ENCODE measurements around the gene LRRC2.
"Not testable (repeated sequence)": the region's sequence is repeated elsewhere in the genome, so short reads cannot be mapped to it uniquely, and the experiment has no call there.

The LRRC2 gene

DNA sequence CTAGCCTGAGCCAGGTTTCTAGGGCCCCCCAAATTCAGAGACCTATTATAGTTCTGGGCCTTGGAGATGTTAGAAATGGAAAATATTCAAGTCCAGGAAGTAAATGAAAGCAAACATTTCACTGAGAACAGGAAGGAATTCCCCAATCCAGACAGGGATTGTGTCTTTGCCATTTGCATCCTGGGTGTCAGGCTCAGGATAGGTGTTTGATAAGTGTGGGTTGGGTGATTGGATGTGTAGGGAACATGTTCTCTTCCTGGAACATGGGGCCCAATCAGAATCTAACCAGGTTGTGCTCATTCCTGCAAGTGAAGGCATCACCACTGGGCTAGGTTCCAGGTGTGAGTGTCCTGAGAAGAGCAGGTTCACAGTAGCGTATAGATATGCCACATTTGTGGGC, 14.6 kb upstream of the LRRC2 start:
- no peak for DNase-seq

DNA sequence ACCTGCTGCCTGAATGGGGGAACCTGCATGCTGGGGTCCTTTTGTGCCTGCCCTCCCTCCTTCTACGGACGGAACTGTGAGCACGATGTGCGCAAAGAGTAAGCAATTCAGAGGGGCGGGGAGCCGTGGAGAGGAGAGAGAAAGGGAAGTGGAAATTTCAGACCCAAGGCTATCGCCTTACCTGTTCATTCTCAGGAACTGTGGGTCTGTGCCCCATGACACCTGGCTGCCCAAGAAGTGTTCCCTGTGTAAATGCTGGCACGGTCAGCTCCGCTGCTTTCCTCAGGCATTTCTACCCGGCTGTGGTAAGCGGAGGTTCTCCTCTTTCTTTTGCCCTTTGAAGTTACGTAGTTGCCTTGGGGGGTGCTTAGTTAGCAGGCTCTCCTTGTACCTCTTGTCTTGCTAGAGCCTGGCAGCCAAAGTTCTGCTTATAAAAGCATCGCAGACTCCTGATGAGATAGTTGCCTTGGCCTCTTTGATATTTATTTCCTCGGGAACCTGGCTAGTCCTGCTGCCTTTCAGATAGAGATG, 13.7 kb upstream of the LRRC2 start:
- no peak for DNase-seq

DNA sequence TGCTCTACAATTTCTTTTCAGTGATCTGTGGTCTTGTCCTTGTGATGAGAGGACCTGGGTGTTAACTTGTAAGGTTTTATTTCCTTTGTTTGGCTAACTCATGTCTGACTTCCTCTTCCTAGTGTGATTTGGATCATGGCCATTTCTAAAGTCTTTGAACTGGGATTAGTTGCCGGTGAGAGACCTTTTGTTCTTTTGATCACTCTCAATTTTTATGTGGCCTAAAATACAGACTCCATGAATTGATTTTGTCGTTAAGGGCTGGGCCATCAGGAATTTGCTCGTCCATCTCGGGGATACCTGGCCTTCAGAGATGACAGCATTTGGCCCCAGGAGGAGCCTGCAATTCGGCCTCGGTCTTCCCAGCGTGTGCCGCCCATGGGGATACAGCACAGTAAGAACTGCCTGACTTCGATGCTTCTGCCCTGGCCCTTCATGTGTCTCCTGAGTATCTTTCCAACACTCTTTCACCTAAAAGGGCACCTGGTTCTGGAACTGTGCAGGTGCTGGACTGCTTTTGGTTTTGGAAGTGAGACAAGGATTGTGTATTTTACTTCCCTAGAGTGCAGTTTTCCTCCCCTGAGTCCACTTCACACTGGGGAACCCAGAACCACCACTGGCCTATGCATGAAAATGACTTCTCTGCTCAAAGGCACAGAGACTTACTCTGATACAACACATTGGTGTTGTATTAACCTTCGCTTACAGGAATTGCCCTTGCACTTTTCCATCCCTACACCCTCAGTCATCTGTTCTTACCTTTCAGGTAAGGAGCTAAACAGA, 13.1 kb upstream of the LRRC2 start:
- DNase-seq: no peak

DNA sequence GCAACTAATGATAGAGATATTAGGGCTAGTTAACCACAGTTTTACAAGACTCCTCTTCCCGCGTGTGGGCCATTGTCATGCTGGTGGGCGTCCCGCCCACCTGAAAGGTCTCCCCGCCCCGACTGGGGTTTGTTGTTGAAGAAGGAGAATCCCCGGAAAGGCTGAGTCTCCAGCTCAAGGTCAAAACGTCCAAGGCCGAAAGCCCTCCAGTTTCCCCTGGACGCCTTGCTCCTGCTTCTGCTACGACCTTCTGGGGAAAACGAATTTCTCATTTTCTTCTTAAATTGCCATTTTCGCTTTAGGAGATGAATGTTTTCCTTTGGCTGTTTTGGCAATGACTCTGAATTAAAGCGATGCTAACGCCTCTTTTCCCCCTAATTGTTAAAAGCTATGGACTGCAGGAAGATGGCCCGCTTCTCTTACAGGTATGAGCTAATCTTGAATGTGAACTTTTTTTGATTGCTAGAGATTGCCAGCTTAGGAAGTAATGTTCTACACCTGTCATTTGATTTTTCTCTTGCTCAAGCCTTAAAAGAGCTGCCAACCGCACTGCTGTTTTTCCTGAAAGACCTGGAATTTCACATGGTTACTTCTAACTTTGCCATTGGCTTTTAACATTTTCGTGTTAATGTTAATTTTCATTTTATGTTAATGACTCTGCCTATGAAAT, 11.6 kb upstream of the LRRC2 start:
- DNase-seq: not testable (repeated sequence)

DNA sequence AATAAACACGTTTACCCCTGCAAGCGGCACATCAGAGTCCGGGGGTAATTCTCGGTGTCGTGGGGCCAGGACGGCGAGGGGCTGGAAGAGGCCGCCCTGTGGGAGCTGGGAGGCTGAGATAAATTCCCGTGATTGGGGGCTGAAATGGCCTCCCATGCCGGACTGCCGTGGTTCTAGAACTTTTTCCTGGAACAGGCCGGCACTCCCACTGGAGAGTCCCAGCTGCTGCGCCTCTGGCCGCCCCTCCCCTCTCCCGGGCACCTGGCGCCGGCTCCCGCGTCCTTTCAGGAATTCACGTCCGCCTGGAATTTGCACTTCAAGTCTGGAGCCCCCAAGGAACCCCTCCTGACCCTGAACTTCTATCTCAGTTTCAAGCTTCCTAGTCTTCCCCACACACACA, 10.8 kb upstream of the LRRC2 start:
- no peak for DNase-seq

DNA sequence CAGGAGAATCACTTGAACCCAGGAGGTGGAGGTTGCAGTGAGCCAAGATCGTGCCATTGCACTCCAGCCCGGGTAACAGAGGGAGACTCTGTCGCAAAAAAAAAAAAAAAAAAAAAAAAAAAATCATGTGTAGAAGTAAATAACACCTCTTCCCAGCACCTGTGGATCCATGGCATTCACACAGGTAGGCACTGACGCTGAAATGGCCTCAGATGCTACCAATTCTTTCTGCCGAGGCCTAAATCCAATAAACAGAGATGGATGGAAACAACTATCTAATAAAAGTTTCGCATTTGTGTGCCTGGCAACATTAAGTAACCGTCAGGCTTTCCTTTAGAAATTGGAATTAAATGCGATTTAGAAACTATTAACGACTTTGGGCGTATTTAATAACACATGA, 10.3 kb upstream of the LRRC2 start:
- no peak for DNase-seq

DNA sequence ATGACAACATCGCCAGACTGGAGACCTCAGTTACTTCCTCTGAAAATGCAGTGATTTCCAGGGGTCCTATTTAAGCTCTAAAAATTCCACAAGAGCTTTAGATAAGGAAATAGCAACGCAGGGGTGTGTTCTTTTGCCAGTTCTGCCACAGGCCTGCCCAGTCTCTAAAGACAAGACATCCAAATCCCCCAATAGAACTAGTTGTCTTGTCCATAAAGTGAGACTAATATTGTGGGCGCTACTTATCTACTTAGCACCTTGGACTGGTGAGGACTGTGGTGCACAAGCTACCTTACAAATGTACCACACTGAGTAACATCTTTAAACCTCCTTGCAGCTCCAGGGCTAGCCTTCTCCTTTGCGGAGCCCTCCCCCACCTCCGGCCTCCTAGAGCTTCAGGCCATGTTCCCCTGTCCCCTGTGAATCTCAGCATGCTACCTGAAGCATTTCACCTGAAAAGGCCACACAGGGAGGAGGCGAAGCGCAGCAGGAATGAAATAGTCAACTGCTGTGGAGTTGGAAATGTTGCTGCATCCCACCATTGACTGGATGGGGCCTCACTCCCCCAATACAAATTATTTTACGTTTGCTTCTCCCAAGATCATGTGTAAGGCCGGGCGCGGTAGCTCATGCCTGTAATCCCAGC, 9.6 kb upstream of the LRRC2 start:
- no peak for DNase-seq

DNA sequence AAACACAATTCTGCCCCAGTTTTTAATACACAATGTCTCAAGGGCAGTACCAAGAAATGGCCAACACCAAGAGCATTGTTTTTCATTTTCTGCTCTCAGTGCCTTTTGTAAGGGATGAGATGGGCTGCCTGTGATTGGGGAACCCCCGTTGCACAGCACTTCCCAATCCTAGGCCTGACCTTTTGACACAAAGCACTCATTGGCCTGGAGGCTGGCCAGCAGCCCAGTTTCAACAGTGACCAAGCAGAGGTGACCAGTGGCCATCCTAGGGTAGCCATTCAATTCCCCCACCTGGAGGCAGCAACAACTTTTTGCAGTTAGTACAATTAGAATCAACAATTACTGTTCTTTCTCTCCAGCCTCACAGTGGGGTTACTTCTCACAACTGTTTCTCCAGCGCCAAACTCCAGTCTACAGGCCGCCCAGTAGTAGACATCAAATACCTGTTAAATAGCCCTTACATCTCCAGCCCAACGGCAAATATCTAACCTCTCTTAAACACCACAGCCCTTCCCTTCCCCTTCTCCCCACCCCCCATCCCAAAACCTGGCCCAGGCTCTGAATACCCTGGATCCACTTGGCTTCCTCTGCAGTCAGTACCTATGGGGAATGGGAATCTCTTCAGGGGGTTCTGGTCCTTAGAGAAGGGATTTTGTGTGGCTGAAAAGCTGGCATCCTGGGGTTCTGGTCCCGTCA, 8.9 kb upstream of the LRRC2 start:
- DNase-seq: no peak

DNA sequence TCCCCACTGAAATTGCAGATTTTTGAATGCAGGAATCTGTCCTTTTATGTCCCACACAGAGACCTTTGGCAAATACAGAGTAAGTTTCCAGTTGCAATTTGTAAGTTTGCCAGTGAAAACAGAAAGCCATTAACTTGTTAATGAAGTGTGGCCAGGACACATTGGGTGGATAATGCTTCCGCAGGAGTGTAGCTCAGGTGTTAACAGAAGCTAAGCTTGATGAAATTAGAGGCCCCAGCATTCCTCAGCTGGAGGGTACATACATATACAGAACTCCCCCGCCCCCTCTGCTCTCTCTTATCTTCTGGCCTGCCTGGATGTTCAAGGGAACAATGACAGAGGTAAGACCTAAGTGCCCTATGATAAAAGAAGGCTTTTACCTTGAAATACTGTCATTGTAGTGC, 8.1 kb upstream of the LRRC2 start:
- no peak for DNase-seq

DNA sequence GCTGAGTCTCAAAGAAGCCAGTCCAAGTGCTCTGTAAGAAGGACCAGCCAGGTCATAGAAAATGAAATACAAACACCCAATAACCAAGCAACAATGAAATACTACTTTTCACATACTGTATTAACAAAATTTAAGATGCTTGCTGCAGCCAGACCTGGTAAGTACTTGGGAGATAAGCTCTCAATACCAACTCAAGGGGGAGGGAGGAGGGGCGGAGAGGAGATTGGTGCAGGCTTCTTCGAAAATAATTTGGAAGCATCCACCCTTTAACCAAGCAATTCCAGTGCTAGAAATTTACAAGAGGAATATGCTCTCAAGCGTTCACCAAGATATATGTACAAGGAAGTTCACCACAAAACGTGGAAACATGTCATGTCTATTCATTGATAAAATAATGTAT, 7.6 kb upstream of the LRRC2 start:
- no peak for DNase-seq

DNA sequence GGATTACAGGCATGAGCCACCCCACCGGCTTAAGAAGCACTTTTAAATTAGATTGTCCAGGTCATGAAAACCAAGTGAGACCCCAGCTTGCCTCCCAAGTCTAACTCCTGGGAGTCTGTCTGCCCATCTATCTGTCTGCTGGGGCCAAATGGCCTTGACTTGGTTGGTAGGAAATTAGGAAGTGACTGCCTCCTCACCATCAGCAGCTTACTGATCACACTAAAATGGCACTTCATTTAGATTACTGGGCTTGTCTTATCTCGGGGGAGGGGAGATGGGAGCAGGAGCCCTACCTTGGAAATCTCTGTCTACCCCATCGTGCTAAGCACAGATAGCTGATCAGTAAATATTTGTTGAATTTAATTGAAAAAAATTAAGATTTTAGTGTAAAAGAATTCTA, 5.6 kb upstream of the LRRC2 start:
- DNase-seq: no peak

DNA sequence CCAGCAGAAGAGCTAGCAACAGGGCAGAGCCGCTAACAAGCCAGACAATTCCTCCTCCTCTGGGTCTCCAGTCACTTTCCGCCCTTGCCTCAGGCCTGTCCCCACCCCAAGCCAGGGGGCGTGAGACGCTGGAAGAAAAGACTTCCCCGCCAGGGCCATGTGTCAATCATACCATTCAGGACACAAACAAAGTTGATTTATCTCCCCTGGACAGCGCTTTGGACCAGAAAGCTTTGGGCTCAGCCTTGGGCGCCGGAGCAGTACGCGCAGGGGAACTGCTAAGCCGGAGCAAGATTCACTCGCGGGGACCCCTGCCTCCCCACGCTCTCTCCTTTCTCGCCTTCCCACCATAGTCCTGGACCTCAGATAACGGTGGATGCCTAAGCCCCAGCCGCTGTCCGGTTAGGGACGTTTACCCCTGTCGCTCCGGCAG, 479 bp downstream of the LRRC2 start:
- DNase-seq: no peak

DNA sequence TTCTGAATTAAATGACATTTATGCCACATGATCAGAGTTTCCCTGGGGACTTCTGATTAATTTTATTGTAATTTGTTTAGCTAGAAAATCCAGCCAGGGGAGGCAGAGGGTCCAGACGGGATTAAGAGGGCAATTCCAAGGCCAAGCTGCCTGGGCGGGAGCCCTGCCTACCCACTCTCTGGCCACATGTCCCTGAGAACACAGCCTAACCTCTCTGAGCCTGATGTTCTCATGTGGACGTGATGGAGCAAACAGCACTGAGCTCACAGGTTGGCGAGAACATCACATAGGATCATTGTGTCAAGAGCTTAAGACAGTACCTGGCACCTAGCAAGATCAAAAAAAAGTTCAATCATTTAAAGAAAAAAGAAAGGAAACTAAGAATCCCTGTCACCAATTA, 1.0 kb downstream of the LRRC2 start:
- no peak for DNase-seq

DNA sequence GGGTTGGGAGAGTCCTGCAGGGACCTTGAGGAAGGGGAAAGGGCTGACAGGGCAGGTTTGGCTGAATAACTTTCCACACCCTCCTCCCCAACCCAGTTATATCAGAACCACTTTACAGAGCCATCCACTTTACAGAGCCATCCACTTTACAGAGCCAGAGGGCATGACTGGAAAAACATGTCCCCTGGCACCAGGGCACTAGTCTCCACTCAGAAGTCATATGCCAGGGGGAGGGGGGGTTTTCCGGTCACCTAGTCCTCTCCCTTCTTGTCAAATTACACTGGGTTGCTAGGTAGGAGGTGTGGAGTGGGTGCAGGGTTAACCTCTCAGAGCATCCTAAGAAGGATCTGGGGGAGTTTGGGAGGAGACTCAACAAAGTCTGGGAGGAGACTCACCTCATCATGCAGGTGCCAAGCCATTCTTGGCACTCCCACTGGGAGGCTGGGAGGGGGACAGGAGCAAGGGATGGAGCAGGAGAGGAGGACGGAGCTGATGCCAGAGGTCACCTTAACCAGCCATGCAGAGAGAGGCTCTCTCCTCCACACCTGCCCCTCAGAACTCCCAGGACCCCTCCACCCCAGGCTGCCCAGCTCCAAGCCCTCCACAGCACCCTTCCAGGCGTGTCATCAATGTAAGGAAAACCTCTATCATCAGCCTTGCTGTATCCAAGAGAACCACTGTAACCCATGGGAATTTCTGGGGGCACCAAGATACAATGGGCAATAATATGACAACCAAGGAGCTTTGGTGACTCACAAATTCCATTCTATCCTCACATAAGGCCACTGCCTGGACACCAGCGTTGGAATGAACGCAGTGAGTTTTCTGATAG, 1.7 kb downstream of the LRRC2 start:
- DNase-seq: no peak

DNA sequence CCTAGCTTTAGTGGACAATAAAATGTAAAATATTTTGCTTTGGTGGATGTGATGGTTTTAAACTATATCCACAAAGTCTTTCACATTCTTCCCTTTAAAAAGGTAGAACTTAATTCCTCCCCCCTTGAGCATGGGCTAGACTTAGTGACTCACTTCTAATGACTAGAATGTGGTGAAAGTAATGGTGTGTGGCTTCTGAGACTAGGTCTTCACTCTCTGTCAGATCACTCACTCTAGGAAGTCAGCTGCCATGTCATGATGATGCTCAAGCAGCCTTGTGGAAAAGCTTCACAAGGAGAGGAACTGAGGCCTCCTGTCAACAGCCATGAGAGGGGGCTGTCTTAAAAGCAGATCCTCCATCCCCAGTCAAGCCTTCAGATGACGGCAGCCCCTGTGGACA, 4.2 kb downstream of the LRRC2 start:
- DNase-seq: no peak

DNA sequence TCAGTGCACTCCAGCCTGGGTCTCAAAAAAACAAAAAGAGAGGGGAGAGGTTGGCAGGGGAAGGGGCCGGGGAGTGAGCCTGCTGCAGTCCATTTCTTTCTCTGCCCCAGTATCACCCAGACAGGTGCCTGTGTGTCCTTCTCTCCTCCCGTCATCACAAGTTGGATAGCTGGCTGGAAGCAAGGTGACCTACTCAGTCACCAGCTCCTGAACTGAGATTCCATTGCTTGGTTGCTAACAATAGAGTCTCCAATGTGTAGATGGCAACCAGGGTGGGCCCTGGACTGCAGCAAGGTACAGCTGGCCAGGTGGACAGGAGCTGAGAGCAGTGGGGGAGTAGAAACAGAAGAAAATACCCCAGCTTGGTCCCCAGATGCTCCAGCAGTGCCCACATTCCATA, 4.6 kb downstream of the LRRC2 start:
- no peak for DNase-seq

DNA sequence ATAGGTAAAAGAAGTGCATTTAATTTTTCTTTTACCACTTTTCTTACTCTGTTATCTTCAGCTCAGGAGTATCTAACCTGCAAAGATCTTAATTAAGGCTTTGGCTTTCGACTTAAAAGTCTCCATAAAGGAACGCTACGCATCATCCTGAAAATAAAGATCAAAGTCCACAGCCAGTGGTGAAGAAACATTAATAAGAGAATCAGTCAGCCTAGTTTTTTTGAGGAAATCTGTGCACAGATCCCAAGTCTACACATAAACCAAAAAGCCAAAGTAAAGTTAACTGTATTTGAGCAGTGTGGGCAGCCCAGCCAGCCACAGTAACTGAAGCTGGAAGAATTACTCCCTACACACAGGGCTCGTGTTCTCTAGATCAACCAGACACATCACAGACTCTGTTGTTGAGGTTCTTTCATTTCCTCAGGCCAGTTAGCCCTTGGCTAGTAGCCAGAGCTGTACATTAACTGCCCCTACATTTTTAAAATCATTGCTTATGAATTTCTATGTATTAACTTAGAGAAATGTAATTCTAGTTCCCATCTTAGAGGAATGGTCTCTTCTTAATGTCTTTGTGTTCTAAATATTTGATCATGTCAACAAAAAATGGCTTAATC, 6.9 kb downstream of the LRRC2 start:
- DNase-seq: no peak

DNA sequence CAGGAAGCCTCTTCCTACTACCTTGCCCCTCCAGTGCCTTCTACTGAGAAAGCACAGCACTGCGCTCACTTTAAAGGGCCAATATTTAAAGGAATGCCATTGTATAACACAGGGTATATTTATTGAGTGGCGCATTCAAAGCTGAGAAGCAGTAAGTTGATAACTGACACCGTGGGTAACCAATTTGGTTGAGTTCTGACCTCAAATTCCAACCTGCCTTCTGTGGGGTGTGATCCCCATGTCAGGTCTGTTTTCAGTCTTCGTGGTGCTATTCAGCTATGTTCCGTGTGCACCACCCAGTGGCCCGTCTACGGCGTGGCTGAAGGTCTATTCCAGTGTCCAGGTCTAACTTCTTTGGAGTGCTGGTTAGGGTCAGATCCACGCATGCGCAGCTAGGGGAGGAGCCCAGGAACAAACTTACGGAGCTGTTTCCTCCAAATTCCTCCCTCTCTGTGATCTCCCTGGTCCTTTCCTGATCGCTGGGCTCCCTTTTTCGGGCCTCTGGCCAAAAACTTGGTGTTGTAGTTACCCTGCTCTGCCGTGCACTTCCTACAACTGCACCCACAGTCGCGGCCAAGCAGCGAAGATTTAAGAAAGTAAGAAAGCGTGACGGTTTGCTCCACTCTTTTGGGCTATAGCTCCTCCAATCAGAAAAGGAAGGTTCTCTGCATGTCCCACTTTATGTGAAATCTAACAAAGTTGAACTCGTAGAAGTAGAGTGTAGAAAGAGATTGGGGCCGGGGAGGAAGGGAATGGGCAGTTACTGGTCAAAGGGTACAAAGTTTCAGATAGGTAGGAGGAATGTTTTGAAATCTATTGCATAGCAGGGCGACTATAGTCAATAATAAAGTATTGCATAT, 7.7 kb downstream of the LRRC2 start:
- peak; percentile 62 for DNase-seq

DNA sequence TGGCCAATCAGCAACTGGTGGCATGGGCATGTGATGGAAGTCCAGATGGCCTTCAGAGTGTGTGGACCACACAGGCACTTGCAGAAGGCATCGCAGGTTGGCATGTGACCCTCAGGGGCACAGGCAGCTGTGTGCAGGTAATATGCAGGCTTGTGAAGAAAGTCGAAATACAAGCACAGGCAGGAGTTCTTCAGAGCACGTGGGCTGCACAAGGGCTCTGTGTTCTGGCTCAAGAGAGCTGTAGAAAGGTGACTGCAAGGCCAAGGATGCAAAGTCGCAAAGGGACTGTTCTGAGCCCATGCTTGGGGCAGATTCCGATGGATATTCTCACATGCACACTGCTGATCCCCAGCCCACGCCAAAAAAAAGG, 8.3 kb downstream of the LRRC2 start:
- no peak for DNase-seq

DNA sequence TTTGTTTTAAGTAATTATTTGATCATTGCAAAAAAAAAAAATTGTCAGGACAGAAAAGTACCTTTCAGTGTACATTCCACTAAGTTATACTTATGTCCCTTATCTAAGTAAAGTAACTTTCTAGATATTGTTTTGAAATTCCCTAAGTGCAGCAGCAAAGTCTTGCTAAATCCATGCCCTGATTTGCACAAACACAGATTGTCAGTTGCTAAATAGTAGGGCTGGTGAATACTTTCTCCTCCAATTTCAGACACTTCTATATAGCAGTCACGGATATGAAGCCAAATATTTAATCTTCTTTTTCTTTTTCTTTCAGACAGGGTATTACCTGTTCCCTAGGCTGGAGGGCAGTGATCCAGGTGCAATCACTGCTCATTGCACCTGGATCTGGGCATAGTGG, 12.9 kb downstream of the LRRC2 start:
- no peak for DNase-seq

DNA sequence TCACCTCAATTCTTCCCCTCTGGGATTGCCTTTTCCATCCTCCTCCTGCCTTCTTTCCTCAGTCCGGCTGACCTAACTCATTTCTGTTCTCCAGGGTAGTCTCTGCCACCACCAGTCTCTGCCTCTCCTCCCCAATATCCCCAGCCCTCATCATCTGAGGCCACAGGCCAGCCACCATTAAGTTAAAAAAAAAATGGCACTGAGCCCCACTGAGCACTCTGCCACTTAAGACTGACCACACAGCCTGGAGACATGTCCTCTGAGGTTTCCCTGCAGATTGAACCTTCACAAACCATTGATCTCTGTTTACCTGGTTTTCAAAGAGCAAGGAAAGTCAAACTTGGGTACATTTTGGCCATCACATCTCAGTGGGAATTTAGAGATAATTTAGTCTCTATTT, 13.6 kb downstream of the LRRC2 start:
- no peak for DNase-seq

Measured in activated naive CD4-positive, alpha-beta T cell treated with Interleukin-2 at 50 U/mL for 16 hours (primary cell).